ENCODE results near the gene ASAH2B. TPM values are rescaled to one million over a fixed set of nuclear protein-coding genes. Genes with fewer than 3 reads are reported as not detected.

ASAH2B gene
- total RNA-seq, 6 experiments from 2014 or later = 2.5 to 5.5 (median 4.0) TPM

- intact Hi-C loops (cut with DNase I) = no loop called here
- Histone ChIP-seq H3K9me3 (no peaks in the 10 kb centered on the region), H3K4me3 (no peak overlapping the region), H3K27me3 (no peaks in the 10 kb centered on the region), H3K36me3 (peaks cover 0 to 13% (median 2%) of the 10 kb centered on the region in 4 donors), H3K4me1 (peaks cover 0 to 6% (median 0%) of the 10 kb centered on the region in 4 donors), H3K27ac (no peak overlapping the region)
- DNase-seq (no peak), ATAC-seq (no peak)
- TF ChIP-seq POLR2A (IDR thresholded peaks at IDR 0.05) (no peak), CTCF (IDR thresholded peaks at IDR 0.05) (no peak)
- 80% methylated on average over 1 of the region's 1 CpG for WGBS (ENCODE audit: insufficient coverage, low coverage, low lambda C conversion rate, missing lambda C conversion rate)
Measured at GRCh38 chr10:50799595-50799994, 59.9 kb downstream of the ASAH2B start.

GRCh38 chr10:50805981-50806622 is 66.4 kb downstream of the ASAH2B start:
- intact Hi-C loops (cut with DNase I) = no loop called here
- ATAC-seq (no peak), DNase-seq (no peak)
- TF ChIP-seq POLR2A (IDR thresholded peaks at IDR 0.05) (no peak), CTCF (IDR thresholded peaks at IDR 0.05) (no peak)
- 33% methylated on average over 2 of the region's 2 CpGs for whole genome bisulfite sequencing (ENCODE audit: insufficient coverage, low coverage, low lambda C conversion rate, missing lambda C conversion rate)
- Histone ChIP-seq H3K27ac (no peak overlapping the region), H3K36me3 (peaks cover 0 to 37% (median 14%) of the 10 kb centered on the region in 4 donors), H3K9me3 (no peaks in the 10 kb centered on the region), H3K4me1 (peaks cover 0 to 29% (median 14%) of the 10 kb centered on the region in 4 donors), H3K4me3 (no peak overlapping the region), H3K27me3 (no peaks in the 10 kb centered on the region)

GRCh38 chr10:50807851-50808776 is 68.4 kb downstream of the ASAH2B start:
- Histone ChIP-seq H3K27me3 (no peaks in the 10 kb centered on the region), H3K4me1 (peaks cover 0 to 32% (median 14%) of the 10 kb centered on the region in 4 donors), H3K36me3 (peaks cover 0 to 47% (median 14%) of the 10 kb centered on the region in 4 donors), H3K4me3 (no peak overlapping the region), H3K9me3 (no peaks in the 10 kb centered on the region), H3K27ac (peak overlapping the region; percentile 26 to 66 (median 44))
- TF ChIP-seq POLR2A (IDR thresholded peaks at IDR 0.05) (no peak), CTCF (IDR thresholded peaks at IDR 0.05) (no peak)
- peak; percentile 80 to 95 (median 90) for DNase-seq
- intact Hi-C loops (cut with DNase I) = no loop called here
- WGBS (ENCODE audit: insufficient coverage, low coverage, low lambda C conversion rate, missing lambda C conversion rate) = 8% methylated on average over 1 of the region's 1 CpG
- ATAC-seq = peak; percentile 96 to 99 (median 96)

Other genes with a start within 250 kb of the ASAH2B start
- 10 to 100 TPM; 13.6 to 49.8 (median 20.0) TPM for gene SGMS1, start 116.0 kb upstream of the ASAH2B start, total RNA-seq
- gene A1CF, start 145.7 kb downstream of the ASAH2B start, total RNA-seq = 100 to 1,000 TPM; 101 to 261 (median 171) TPM

Measured in right lobe of liver (tissue), 6 donors.